ENCODE measurements around the gene GUK1. TPM values are rescaled to one million over a fixed set of nuclear protein-coding genes. Genes with fewer than 3 reads are reported as not detected.
"Not testable (repeated sequence)": the region's sequence is repeated elsewhere in the genome, so short reads cannot be mapped to it uniquely, and the experiment has no call there.

GUK1 gene
- total and polyA plus RNA-seq, 4 donors: 158 to 476 (median 307) TPM

- ATAC-seq (ENCODE audit: insufficient read depth, low FRiP score): no peak
- TF ChIP-seq CTCF (IDR thresholded peaks at IDR 0.05; ENCODE audit: control extremely low read depth, extremely low read depth): no peak
- H3K27me3 ChIP-seq (ENCODE audit: control insufficient read depth in 3 of 3, insufficient read depth in 3 of 3, low read length in 2 of 3): no peaks in the 10 kb centered on the region
- no peak overlapping the region for H3K27ac ChIP-seq (ENCODE audit: low read depth in 1 of 2, low read length in 1 of 2)
- no peak overlapping the region for H3K4me3 ChIP-seq
- no peak overlapping the region for H3K9ac ChIP-seq (ENCODE audit: insufficient read depth in 1 of 2, low read length in 2 of 2)
- peaks cover 0 to 13% (median 0%) of the 10 kb centered on the region in 5 donors for H3K4me1 ChIP-seq (ENCODE audit: control insufficient read depth in 5 of 5, insufficient read depth in 5 of 5, low read length in 5 of 5)
- WGBS, 2 donors: 86 to 91% methylated on average over 21 of the region's 21 CpGs
- H3K36me3 ChIP-seq (ENCODE audit: control insufficient read depth in 4 of 4, insufficient read depth in 4 of 4, low read length in 4 of 4): peaks cover 0 to 19% (median 11%) of the 10 kb centered on the region in 4 donors
- no peak for DNase-seq
- H3K9me3 ChIP-seq (ENCODE audit: control insufficient read depth in 4 of 4, insufficient read depth in 3 of 4, low read length in 3 of 4): no peaks in the 10 kb centered on the region
Measured at GRCh38 chr1:228172591-228173527, 32.8 kb downstream of the GUK1 start.

DNA sequence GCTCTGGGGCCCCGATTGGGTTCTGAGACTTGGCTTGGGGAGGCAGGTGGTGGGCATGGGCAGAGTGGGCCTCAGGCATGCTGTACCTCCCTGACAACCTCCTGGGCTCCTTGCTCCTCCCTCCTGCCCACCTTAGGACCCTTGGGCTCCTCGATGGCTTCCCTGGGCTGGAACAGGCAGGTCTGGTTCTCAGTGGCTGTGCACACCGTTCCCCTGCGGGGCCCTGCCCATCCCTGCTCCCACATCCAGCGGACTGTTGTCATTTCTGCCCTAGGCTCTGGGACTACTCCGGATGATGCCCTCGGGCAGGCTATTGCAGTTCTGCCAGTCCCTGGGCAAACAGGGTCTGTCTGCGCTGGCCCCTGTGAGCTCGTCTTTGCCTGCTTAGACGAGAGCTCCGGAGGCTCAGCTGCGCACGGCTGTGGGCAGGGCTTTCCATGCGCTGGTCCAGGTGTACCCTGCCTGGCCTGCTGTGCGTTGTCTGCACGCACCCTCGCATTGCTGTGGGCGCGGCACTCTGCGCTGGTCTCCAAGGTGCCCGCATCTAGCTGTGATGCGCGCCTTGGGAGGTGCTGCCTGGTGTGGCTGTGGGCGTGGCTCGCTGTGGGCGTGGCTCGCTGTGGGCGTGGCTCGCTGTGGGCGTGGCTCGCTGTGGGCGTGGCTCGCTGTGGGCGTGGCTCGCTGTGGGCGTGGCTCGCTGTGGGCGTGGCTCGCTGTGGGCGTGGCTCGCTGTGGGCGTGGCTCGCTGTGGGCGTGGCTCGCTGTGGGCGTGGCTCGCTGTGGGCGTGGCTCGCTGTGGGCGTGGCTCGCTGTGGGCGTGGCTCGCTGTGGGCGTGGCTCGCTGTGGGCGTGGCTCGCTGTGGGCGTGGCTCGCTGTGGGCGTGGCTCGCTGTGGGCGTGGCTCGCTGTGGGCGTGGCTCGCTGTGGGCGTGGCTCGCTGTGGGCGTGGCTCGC, 33.7 kb downstream of the GUK1 start:
- DNase-seq: peak in 1 of 3 donors; percentile 44
- 68 to 81% methylated on average over 29 to 35 of the region's 69 CpGs for WGBS, 2 donors
- not testable (repeated sequence) for H3K9me3 ChIP-seq (ENCODE audit: control insufficient read depth in 4 of 4, insufficient read depth in 3 of 4, low read length in 3 of 4); ATAC-seq (ENCODE audit: insufficient read depth, low FRiP score); H3K27me3 ChIP-seq (ENCODE audit: control insufficient read depth in 3 of 3, insufficient read depth in 3 of 3, low read length in 2 of 3); H3K9ac ChIP-seq (ENCODE audit: insufficient read depth in 1 of 2, low read length in 2 of 2); H3K4me3 ChIP-seq
- Histone ChIP-seq H3K36me3 (ENCODE audit: control insufficient read depth in 4 of 4, insufficient read depth in 4 of 4, low read length in 4 of 4) (peaks cover 0 to 16% (median 10%) of the 10 kb centered on the region in 4 donors), H3K4me1 (ENCODE audit: control insufficient read depth in 5 of 5, insufficient read depth in 5 of 5, low read length in 5 of 5) (peaks cover 0 to 13% (median 0%) of the 10 kb centered on the region in 5 donors), H3K27ac (ENCODE audit: low read depth in 1 of 2, low read length in 1 of 2) (peak overlapping the region in 1 of 2 donors; percentile 3)

DNA sequence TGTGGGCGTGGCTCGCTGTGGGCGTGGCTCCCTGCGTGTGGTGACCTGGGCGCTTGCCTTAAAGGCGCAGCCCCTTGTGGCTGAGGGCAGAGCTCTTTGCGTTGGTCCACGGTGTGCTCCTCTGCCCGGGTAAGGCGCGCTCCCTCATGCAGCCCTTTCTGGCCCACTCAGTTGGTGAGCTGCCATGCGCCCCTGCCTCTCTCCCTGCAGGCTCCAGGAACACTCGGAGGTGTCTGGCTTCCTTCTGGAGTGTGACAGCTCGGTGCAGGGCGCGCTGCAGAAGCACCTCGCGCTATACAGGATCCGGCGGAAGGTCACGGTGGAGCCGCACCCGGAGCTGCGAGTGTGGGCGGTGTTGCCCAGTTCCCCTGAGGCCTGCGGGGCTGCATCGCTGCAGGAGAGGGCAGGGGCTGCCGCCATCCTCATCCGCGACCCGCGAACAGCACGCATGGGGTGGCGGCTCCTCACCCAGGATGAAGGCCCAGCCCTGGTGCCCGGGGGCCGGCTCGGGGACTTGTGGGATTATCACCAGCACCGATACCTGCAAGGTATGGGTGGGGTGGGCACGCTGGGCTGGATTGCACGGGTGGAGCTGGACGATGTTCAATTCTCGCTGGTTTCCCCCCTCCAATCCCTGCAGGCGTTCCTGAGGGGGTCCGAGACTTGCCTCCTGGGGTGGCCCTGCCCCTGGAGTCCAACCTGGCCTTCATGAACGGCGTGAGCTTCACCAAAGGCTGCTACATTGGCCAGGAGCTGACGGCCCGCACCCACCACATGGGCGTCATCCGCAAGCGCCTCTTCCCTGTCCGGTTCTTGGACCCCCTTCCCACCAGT, 34.6 kb downstream of the GUK1 start:
- no peak overlapping the region for H3K9ac ChIP-seq (ENCODE audit: insufficient read depth in 1 of 2, low read length in 2 of 2)
- peak overlapping the region; percentile 11 for H3K4me3 ChIP-seq
- peaks cover 0 to 13% (median 0%) of the 10 kb centered on the region in 5 donors for H3K4me1 ChIP-seq (ENCODE audit: control insufficient read depth in 5 of 5, insufficient read depth in 5 of 5, low read length in 5 of 5)
- 88 to 90% methylated on average over 50 to 52 of the region's 52 CpGs for WGBS, 2 donors
- no peak for ATAC-seq (ENCODE audit: insufficient read depth, low FRiP score)
- H3K27me3 ChIP-seq (ENCODE audit: control insufficient read depth in 3 of 3, insufficient read depth in 3 of 3, low read length in 2 of 3): no peaks in the 10 kb centered on the region
- H3K36me3 ChIP-seq (ENCODE audit: control insufficient read depth in 4 of 4, insufficient read depth in 4 of 4, low read length in 4 of 4): peaks cover 0 to 16% (median 10%) of the 10 kb centered on the region in 4 donors
- peak in 1 of 3 donors; percentile 36 for DNase-seq
- no peak for TF ChIP-seq CTCF (IDR thresholded peaks at IDR 0.05; ENCODE audit: control extremely low read depth, extremely low read depth)
- no peaks in the 10 kb centered on the region for H3K9me3 ChIP-seq (ENCODE audit: control insufficient read depth in 4 of 4, insufficient read depth in 3 of 4, low read length in 3 of 4)
- H3K27ac ChIP-seq (ENCODE audit: low read depth in 1 of 2, low read length in 1 of 2): peak overlapping the region in 1 of 2 donors; percentile 37
